ENCODE data around the gene PAF1. TPM values are rescaled to one million over a fixed set of nuclear protein-coding genes. Genes with fewer than 3 reads are reported as not detected.
A peak's percentile ranks its signal among the peaks of the same experiment; 100 is the strongest.

The PAF1 gene
- total and polyA plus RNA-seq, 2 donors (not counting 1 experiment from before 2014, with no cell fraction given), result 46.4 to 65.5 TPM

- H3K4me2 ChIP-seq (ENCODE audit: extremely low read depth, insufficient read depth, low read length), result no peak overlapping the region
- no peak overlapping the region for H3K4me3 ChIP-seq (replicated peaks in 1 of 4; ENCODE audit: control extremely low read depth in 1 of 4, insufficient read depth in 1 of 4, low read depth in 3 of 4, low read length in 4 of 4)
- H3K36me3 ChIP-seq (ENCODE audit: control insufficient read depth, insufficient read depth, low read length), result peaks cover 16% of the 10 kb centered on the region
- H3K27ac ChIP-seq (ENCODE audit: insufficient read depth, low read length), result no peak overlapping the region
- H4K20me1 ChIP-seq (ENCODE audit: control insufficient read depth, extremely low read depth, insufficient read depth, low read length), result no peaks in the 10 kb centered on the region
- no peak for TF ChIP-seq EZH2 (IDR thresholded peaks at IDR 0.05; ENCODE audit: low read length, missing control alignments)
- TF ChIP-seq, protein P1, sequence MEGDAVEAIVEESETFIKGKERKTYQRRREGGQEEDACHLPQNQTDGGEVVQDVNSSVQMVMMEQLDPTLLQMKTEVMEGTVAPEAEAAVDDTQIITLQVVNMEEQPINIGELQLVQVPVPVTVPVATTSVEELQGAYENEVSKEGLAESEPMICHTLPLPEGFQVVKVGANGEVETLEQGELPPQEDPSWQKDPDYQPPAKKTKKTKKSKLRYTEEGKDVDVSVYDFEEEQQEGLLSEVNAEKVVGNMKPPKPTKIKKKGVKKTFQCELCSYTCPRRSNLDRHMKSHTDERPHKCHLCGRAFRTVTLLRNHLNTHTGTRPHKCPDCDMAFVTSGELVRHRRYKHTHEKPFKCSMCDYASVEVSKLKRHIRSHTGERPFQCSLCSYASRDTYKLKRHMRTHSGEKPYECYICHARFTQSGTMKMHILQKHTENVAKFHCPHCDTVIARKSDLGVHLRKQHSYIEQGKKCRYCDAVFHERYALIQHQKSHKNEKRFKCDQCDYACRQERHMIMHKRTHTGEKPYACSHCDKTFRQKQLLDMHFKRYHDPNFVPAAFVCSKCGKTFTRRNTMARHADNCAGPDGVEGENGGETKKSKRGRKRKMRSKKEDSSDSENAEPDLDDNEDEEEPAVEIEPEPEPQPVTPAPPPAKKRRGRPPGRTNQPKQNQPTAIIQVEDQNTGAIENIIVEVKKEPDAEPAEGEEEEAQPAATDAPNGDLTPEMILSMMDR (conservative IDR thresholded peaks at IDR 0.05 in 1 of 2, IDR thresholded peaks at IDR 0.05 in 1 of 2; ENCODE audit: low read depth in 1 of 2, low read length in 2 of 2), result no peak
- no peaks in the 10 kb centered on the region for H3K27me3 ChIP-seq (ENCODE audit: control insufficient read depth, insufficient read depth, low read length)
- H3K79me2 ChIP-seq (ENCODE audit: control insufficient read depth, insufficient read depth, low read length), result peaks cover 20% of the 10 kb centered on the region
- H3K9ac ChIP-seq (ENCODE audit: insufficient read depth, low read length), result no peak overlapping the region
- DNase-seq (ENCODE audit: low read depth in 2 of 2), result no peak
- peaks cover 7% of the 10 kb centered on the region for H3K4me1 ChIP-seq (ENCODE audit: control insufficient read depth, extremely low read depth, insufficient read depth, low read length)
- no peak overlapping the region for H2AFZ ChIP-seq (ENCODE audit: low read length)
- H3K9me3 ChIP-seq (ENCODE audit: control insufficient read depth, insufficient read depth, low read depth, low read length), result no peaks in the 10 kb centered on the region
These were observed 26.7 kb upstream of the PAF1 start for GRCh38 chr19:39417463-39418181.

DNA sequence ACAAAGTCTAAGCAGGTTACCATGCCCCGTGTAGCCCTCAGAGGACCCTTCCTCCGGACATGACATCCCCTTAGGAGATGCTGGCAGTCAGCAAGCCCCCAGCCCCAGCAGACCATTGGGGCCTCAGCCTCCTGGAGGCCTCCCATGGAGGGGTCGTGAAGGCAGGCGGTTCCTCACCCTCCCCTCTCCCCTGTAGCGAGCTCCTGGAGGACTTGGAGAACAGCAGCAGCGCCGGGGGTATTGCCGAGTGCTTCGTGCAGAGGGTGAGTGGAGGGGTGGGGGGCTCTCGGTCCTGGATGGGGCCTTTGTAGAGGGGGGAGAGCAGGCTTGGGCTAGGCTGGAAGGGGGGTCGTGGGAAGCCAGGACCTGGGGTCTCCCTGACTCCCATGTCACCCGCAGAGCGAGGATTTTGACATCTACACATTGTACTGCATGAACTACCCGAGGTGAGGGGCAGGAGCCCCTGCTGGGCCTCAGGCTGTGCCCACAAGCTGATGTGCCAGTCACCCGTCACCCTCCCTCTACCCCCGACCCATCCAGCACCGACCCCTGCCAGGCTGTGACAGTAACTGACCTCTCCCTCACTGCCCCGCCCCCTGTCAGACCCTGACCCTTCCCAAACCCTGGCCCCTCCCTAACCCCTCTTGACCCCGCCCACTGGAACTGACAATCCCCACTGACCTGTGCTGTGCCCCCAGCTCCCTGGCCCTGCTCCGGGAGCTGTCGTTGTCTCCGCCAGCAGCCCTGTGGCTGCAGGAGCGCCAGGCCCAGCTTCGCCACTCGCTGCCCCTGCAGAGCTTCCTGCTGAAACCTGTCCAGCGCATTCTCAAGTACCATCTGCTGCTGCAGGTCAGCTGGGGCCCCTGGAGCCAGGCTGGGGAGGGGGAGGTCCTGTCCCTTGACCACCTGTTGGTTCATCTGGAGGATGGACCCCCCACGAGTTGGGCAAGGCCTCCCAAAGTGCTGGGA is 25.5 kb upstream of the PAF1 start:
- TF ChIP-seq EZH2 (IDR thresholded peaks at IDR 0.05; ENCODE audit: low read length, missing control alignments), result no peak
- TF ChIP-seq, protein P1 (conservative IDR thresholded peaks at IDR 0.05 in 1 of 2, IDR thresholded peaks at IDR 0.05 in 1 of 2; ENCODE audit: low read depth in 1 of 2, low read length in 2 of 2), result no peak
- Histone ChIP-seq H3K4me2 (ENCODE audit: extremely low read depth, insufficient read depth, low read length) (no peak overlapping the region), H3K9ac (ENCODE audit: insufficient read depth, low read length) (no peak overlapping the region), H3K27me3 (ENCODE audit: control insufficient read depth, insufficient read depth, low read length) (no peaks in the 10 kb centered on the region), H3K4me3 (replicated peaks in 1 of 4; ENCODE audit: control extremely low read depth in 1 of 4, insufficient read depth in 1 of 4, low read depth in 3 of 4, low read length in 4 of 4) (peak overlapping the region in 1 of 4 experiments; percentile 98), H4K20me1 (ENCODE audit: control insufficient read depth, extremely low read depth, insufficient read depth, low read length) (no peaks in the 10 kb centered on the region), H2AFZ (ENCODE audit: low read length) (no peak overlapping the region), H3K79me2 (ENCODE audit: control insufficient read depth, insufficient read depth, low read length) (peaks cover 20% of the 10 kb centered on the region), H3K27ac (ENCODE audit: insufficient read depth, low read length) (no peak overlapping the region), H3K36me3 (ENCODE audit: control insufficient read depth, insufficient read depth, low read length) (peaks cover 12% of the 10 kb centered on the region), H3K4me1 (ENCODE audit: control insufficient read depth, extremely low read depth, insufficient read depth, low read length) (peaks cover 7% of the 10 kb centered on the region), H3K9me3 (ENCODE audit: control insufficient read depth, insufficient read depth, low read depth, low read length) (no peaks in the 10 kb centered on the region)
- DNase-seq (ENCODE audit: low read depth in 2 of 2), result no peak
